T-helper 17 cell (primary cell): ENCODE results near the gene SRPRB. TPM values are rescaled to one million over a fixed set of nuclear protein-coding genes. Genes with fewer than 3 reads are reported as not detected.

Experiments
- ATAC-seq: fragments of 150-1000 bp; cut with Tn5 transposase; 2 replicates; pipeline ENCODE4 v1.10.0; 2021; ENCODE audit warnings: mild to moderate bottlenecking, moderate library complexity
- DNase-seq, 3 donors: peaks; one replicate each; pipeline versions ENCODE4 v3.0.0 to v3.0.0-alpha.2; 2020 to 2021
- H3K9me3 ChIP-seq: one replicate; pipeline ENCODE4 v1.7.0; 2013; ENCODE audit warnings: low read length, mild to moderate bottlenecking; ENCODE audit not compliant: control insufficient read depth, poor library complexity, severe bottlenecking
- H3K27ac Mint-ChIP-seq: one replicate; pipeline ENCODE4 v1.8.0; 2022; ENCODE audit warnings: mild to moderate bottlenecking, moderate library complexity, mixed read lengths
- H3K27me3 Mint-ChIP-seq: one replicate; pipeline ENCODE4 v1.8.0; 2022; ENCODE audit warnings: mixed read lengths
- H3K36me3 Mint-ChIP-seq: one replicate; pipeline ENCODE4 v1.8.0; 2022; ENCODE audit warnings: low read depth, mixed read lengths
- H3K4me1 Mint-ChIP-seq: one replicate; pipeline ENCODE4 v1.8.0; 2022; ENCODE audit warnings: mild to moderate bottlenecking, mixed read lengths
- H3K4me3 Mint-ChIP-seq: one replicate; pipeline ENCODE4 v1.8.0; 2022; ENCODE audit warnings: mild to moderate bottlenecking, moderate library complexity, mixed read lengths
- total RNA-seq, 4 donors: library from RNA in 2 of 4; stranded (reverse) in 2 of 4; gene quantifications; one replicate each; pipeline ENCODE4 v1.2.3 and lab custom pipeline; 2022 to 2026

SRPRB gene
- total RNA-seq, 2 donors from 2014 or later: 34.5 to 37.3 TPM

GRCh38 chr3:133825969-133826727 lies 20.5 kb downstream of the SRPRB start:
- Mint-ChIP-seq H3K36me3 (no peaks in the 10 kb centered on the region), H3K4me3 (no peak overlapping the region), H3K4me1 (peaks cover 4% of the 10 kb centered on the region), H3K27ac (peak overlapping the region; percentile 3), H3K27me3 (no peaks in the 10 kb centered on the region)
- H3K9me3 ChIP-seq: no peaks in the 10 kb centered on the region
- ATAC-seq: no peak
- no peak for DNase-seq

DNA sequence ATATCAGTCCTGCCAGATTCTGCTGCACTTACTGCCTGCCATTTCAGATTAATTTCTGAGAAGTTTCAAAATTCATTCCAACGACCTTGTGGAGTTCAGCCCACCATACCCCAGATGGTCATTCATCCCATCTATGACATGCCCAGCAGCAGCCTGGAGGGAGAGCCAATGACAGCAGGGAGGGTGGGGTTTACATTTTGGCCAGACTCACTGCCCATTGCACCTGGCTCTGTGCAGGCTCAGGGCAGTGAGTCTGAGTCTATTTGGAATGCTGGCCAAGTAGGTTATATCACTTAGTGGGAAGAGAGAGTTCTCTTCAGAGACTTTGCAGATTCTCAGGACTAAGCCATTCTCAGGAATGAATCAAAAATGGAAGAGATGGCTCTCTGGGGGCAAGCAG lies 21.5 kb downstream of the SRPRB start:
- DNase-seq (no peak), ATAC-seq (no peak)
- H3K36me3 Mint-ChIP-seq: no peaks in the 10 kb centered on the region
- no peaks in the 10 kb centered on the region for H3K27me3 Mint-ChIP-seq
- H3K4me3 Mint-ChIP-seq: no peak overlapping the region
- H3K27ac Mint-ChIP-seq: no peak overlapping the region
- no peaks in the 10 kb centered on the region for H3K9me3 ChIP-seq
- peaks cover 4% of the 10 kb centered on the region for H3K4me1 Mint-ChIP-seq

- H3K4me1 Mint-ChIP-seq: peaks cover 4% of the 10 kb centered on the region
- no peak for ATAC-seq
- peak overlapping the region; percentile 73 for H3K27ac Mint-ChIP-seq
- H3K9me3 ChIP-seq: no peaks in the 10 kb centered on the region
- H3K4me3 Mint-ChIP-seq: no peak overlapping the region
- no peaks in the 10 kb centered on the region for H3K27me3 Mint-ChIP-seq
- no peak for DNase-seq
- no peaks in the 10 kb centered on the region for H3K36me3 Mint-ChIP-seq
These were observed 22.1 kb downstream of the SRPRB start for GRCh38 chr3:133827684-133828083.

- ATAC-seq: no peak
- Mint-ChIP-seq H3K4me1 (peaks cover 4% of the 10 kb centered on the region), H3K4me3 (no peak overlapping the region), H3K27ac (no peak overlapping the region), H3K36me3 (no peaks in the 10 kb centered on the region), H3K27me3 (peaks cover 7% of the 10 kb centered on the region)
- no peaks in the 10 kb centered on the region for H3K9me3 ChIP-seq
- no peak for DNase-seq
These were observed 23.1 kb downstream of the SRPRB start for GRCh38 chr3:133828576-133829309.

GRCh38 chr3:133829310-133829707 lies 23.7 kb downstream of the SRPRB start:
- ATAC-seq: no peak
- H3K9me3 ChIP-seq: no peaks in the 10 kb centered on the region
- Mint-ChIP-seq H3K36me3 (no peaks in the 10 kb centered on the region), H3K27ac (no peak overlapping the region), H3K4me3 (no peak overlapping the region), H3K27me3 (peaks cover 8% of the 10 kb centered on the region), H3K4me1 (peaks cover 4% of the 10 kb centered on the region)
- DNase-seq: no peak

DNA sequence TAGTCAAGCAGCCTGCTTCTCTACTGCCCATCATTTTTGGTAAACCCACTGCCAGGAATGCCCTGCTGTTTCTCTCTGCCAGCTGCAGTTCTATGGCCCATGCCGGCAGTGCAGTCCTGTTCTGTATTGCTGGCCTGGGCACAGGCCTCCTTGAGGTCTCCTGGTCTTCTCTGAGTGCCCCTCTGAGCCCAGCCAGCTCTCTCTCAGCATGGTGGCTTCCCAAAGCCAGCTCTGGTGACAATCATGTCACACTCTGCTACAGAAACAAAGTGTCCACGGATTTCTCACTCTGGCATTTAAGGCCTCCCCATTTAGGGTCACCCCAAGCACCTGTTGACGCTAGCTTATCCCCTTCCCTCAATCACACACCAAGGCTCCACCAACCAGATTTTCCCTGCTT lies 24.5 kb downstream of the SRPRB start:
- peaks cover 6% of the 10 kb centered on the region for H3K4me1 Mint-ChIP-seq
- DNase-seq (no peak), ATAC-seq (no peak)
- no peak overlapping the region for H3K27ac Mint-ChIP-seq
- H3K36me3 Mint-ChIP-seq: peaks cover 2% of the 10 kb centered on the region
- H3K9me3 ChIP-seq: no peaks in the 10 kb centered on the region
- H3K4me3 Mint-ChIP-seq: no peak overlapping the region
- H3K27me3 Mint-ChIP-seq: peaks cover 12% of the 10 kb centered on the region

DNA sequence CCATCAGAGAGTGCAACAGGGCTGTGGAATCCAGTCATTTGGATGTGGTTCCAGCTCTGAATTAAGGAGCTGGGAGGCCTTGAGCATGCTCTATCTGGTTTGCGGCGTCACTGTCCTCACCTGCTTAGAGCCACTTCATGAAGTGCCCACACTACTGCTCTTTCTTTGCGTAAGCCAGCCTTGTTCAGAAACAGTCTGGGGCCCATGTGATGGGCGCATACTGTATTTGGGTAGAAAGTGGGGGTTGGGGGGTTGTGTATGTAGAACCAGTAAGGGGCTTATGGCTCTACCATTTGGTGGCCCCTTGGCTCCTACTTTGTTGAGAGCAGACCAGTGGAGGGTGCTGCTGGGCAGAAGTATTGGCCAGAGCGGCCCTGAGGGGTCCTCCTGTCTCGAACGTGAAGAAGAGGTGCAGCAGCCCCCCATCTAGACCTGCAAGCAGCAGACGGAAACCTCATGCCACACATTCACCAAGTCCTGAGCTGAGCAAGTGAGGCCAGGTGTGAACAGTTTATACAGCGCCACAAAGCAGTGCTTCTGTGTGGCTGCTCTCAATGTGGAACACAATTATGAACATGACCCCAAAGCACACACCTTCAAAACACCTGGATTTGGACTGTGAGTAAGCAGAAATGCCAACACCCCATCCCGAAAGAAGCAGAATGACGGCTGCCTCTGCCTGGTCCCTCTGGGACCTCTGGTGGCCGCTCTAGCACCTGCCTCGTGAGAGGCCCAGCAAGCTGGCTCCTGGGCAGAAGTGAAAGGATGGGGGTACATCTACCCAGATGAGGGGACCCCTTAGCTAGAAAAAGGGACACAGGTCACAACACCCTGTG lies 26.6 kb downstream of the SRPRB start:
- Mint-ChIP-seq H3K4me3 (no peak overlapping the region), H3K4me1 (peaks cover 6% of the 10 kb centered on the region), H3K36me3 (peaks cover 4% of the 10 kb centered on the region), H3K27me3 (peaks cover 22% of the 10 kb centered on the region), H3K27ac (no peak overlapping the region)
- ATAC-seq (no peak), DNase-seq (no peak)
- H3K9me3 ChIP-seq: no peaks in the 10 kb centered on the region

- Mint-ChIP-seq H3K27ac (no peak overlapping the region), H3K27me3 (peaks cover 22% of the 10 kb centered on the region), H3K36me3 (peaks cover 4% of the 10 kb centered on the region), H3K4me3 (no peak overlapping the region), H3K4me1 (peaks cover 6% of the 10 kb centered on the region)
- H3K9me3 ChIP-seq: no peaks in the 10 kb centered on the region
- ATAC-seq: no peak
- DNase-seq: no peak
These were observed 27.2 kb downstream of the SRPRB start for GRCh38 chr3:133832802-133833144.

GRCh38 chr3:133833267-133833666 lies 27.7 kb downstream of the SRPRB start:
- H3K27ac Mint-ChIP-seq: no peak overlapping the region
- no peak overlapping the region for H3K4me3 Mint-ChIP-seq
- H3K27me3 Mint-ChIP-seq: peaks cover 25% of the 10 kb centered on the region
- no peaks in the 10 kb centered on the region for H3K9me3 ChIP-seq
- H3K4me1 Mint-ChIP-seq: peaks cover 6% of the 10 kb centered on the region
- no peak for DNase-seq
- H3K36me3 Mint-ChIP-seq: peaks cover 4% of the 10 kb centered on the region
- no peak for ATAC-seq

- peaks cover 6% of the 10 kb centered on the region for H3K4me1 Mint-ChIP-seq
- peaks cover 4% of the 10 kb centered on the region for H3K36me3 Mint-ChIP-seq
- H3K9me3 ChIP-seq: no peaks in the 10 kb centered on the region
- H3K4me3 Mint-ChIP-seq: no peak overlapping the region
- no peak overlapping the region for H3K27ac Mint-ChIP-seq
- DNase-seq (no peak), ATAC-seq (no peak)
- peaks cover 26% of the 10 kb centered on the region for H3K27me3 Mint-ChIP-seq
These were observed 28.4 kb downstream of the SRPRB start for GRCh38 chr3:133833880-133834620.

- ATAC-seq: no peak
- Mint-ChIP-seq H3K4me3 (no peak overlapping the region), H3K27me3 (peaks cover 34% of the 10 kb centered on the region), H3K36me3 (peaks cover 4% of the 10 kb centered on the region), H3K4me1 (peaks cover 6% of the 10 kb centered on the region), H3K27ac (no peak overlapping the region)
- no peak for DNase-seq
- H3K9me3 ChIP-seq: no peaks in the 10 kb centered on the region
These were observed 29.2 kb downstream of the SRPRB start for GRCh38 chr3:133834621-133835417.

DNA sequence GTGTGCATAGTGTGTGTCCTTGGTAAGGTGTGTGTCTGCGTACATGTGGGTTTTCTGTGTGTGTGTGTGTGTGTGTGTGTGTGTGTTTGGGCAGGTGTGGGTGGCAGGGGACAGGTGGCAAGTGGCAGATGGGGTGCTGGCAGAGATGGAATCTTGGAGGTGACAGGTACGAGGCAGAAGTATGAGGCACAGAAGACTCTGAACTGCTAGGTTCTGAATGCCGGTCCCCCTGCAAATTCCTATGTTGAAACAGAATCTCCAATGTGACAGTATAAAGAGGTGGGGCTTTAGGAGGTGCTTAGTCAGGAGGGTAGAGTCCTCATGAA lies 29.8 kb downstream of the SRPRB start:
- H3K4me1 Mint-ChIP-seq: peaks cover 4% of the 10 kb centered on the region
- no peak overlapping the region for H3K27ac Mint-ChIP-seq
- no peaks in the 10 kb centered on the region for H3K9me3 ChIP-seq
- peaks cover 35% of the 10 kb centered on the region for H3K27me3 Mint-ChIP-seq
- no peak overlapping the region for H3K4me3 Mint-ChIP-seq
- ATAC-seq (no peak), DNase-seq (no peak)
- H3K36me3 Mint-ChIP-seq: peaks cover 4% of the 10 kb centered on the region
